SH-SY5Y (cell line): ENCODE data around the gene LIN52.

ENCODE experiments used
- GATA2 ChIP-seq: IDR thresholded peaks from 2 replicates; pipeline ENCODE4 v1.6.1; 2011; ENCODE audit warnings: mild to moderate bottlenecking, low read depth, low read length
- GATA3 ChIP-seq: IDR thresholded peaks from 2 replicates; pipeline ENCODE4 v1.6.1; 2011; ENCODE audit warnings: low read depth, mild to moderate bottlenecking, low read length, moderate library complexity

LIN52 gene

GRCh38 chr14:74142523-74142922, 57.8 kb downstream of the LIN52 start:
- no peak for TF ChIP-seq GATA3
- no peak for TF ChIP-seq GATA2

GRCh38 chr14:74144789-74145188, 60.0 kb downstream of the LIN52 start:
- TF ChIP-seq GATA3 (no peak), GATA2 (no peak)

DNA sequence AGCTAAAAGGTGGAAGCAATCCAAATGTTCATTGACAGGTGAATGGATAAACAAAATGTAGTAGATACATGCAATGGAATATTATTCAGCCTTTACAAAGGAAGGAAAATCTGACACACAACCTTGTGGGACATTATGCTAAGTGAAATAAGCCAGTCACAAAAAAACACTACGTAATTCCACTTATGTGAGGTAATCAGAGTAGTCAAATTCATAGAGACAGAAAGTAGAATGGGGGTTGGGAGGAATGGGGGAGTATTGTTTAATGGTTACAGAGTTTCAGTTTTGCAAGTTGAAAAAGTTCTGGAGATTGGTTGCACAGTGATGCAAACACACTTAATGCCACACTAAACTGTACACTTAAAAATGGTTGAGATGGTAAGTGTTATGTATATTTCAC, 62.8 kb downstream of the LIN52 start:
- TF ChIP-seq GATA2 = no peak
- TF ChIP-seq GATA3 = no peak

GRCh38 chr14:74148705-74149104, 63.9 kb downstream of the LIN52 start:
- TF ChIP-seq GATA2 = no peak
- TF ChIP-seq GATA3 = no peak

GRCh38 chr14:74155287-74155686, 70.5 kb downstream of the LIN52 start:
- TF ChIP-seq GATA3 (no peak), GATA2 (no peak)

- TF ChIP-seq GATA2 (no peak), GATA3 (no peak)
Measured at GRCh38 chr14:74155749-74156148, 71.0 kb downstream of the LIN52 start.

DNA sequence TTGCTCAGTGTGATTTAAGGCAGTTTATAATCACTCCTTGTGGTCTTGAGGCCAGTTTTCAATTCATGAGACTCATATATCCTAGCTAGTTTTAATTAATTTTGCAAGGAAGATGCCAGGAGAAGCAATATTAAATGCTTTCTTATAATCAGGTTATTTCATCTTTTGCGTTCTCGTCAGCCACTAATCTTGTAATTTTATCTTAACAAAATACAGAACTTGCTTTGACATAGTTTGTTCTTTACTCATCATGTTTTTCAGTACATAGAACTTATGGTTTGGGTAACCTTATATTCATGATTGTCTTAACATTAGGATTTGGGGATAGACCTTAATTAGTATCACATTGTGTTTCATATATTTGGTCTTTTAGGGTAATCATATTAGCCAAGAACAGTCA, 76.0 kb downstream of the LIN52 start:
- TF ChIP-seq GATA2 (no peak), GATA3 (no peak)

GRCh38 chr14:74161526-74162158, 76.9 kb downstream of the LIN52 start:
- TF ChIP-seq GATA2 (no peak), GATA3 (no peak)

- TF ChIP-seq GATA3 = no peak
Measured at GRCh38 chr14:74169906-74170305, 85.2 kb downstream of the LIN52 start.

DNA sequence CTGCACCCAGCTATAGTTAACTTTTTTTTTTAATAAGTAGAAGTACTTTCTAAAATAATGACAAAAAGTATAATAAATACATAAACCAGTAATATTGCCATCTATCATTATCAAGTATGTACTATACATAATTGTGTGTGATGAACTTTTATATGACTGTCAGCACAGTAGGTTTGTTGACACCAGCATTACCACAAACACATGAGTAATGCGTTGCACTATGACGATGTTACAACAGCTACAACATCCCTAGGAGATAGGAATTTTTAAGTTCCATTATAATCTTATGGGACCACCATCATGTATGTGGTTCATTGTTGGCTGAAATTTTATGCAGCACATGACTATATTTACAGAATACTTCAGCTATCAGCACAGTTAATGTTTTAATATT, 91.6 kb downstream of the LIN52 start:
- TF ChIP-seq GATA2 (no peak), GATA3 (no peak)

- TF ChIP-seq GATA2 = no peak
- no peak for TF ChIP-seq GATA3
Measured at GRCh38 chr14:74179856-74180255, 95.1 kb downstream of the LIN52 start.

- no peak for TF ChIP-seq GATA3
- TF ChIP-seq GATA2 = no peak
Measured at GRCh38 chr14:74190927-74191575, 106.3 kb downstream of the LIN52 start.

DNA sequence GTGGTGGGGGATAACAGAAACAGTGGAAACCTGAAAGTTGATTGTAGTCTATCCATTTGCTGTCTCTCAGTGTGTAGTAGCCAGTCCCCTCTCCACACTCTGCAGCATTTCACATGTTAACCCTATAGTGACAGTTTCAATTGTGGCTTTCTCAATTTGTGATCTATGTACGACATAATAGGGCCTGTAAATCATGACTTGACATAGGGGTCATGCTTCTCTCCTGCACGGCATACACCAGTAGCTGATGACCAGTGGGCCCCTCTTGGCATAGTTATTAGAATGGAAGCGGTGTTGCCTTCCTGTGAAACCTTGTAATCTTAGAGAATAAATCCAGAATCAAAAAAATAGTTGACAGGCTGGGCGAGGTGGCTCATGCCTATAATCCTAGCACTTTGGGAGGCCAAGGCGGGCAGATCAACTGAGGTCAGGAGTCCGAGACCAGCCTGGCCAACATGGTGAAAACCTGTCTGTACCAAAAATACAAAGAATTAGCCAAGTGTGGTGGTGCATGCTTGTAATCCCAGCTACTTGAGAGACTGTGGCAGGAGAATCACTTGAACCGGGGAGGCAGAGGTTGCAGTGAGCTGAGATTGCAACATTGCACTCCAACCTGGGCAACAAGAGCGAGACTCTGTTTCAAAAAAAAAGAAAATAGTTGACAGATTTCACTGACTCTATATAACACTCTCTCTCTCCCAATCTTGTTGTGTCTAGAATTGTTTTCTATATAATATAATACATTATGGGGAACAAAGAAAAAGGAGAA, 109.9 kb downstream of the LIN52 start:
- no peak for TF ChIP-seq GATA3
- no peak for TF ChIP-seq GATA2

DNA sequence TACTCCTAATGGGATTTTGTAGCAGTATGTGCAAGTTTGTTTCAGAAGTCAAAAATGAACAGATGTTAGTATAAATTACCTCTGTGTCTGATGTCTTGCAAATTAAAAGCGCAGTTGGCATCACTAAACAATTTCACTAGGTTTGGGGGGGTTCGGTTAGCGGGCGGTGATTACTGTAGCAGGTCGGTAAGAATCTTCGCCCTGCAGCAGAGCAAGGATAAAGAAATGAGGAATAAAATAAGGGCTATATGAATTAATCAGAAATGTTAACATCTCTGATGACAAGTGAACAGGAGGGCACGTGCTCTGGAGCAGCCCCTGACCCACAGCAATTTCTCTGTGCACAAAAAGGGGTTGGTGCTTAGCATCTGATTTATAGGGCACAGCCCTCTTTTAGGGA, 110.9 kb downstream of the LIN52 start:
- no peak for TF ChIP-seq GATA3
- TF ChIP-seq GATA2 = no peak

DNA sequence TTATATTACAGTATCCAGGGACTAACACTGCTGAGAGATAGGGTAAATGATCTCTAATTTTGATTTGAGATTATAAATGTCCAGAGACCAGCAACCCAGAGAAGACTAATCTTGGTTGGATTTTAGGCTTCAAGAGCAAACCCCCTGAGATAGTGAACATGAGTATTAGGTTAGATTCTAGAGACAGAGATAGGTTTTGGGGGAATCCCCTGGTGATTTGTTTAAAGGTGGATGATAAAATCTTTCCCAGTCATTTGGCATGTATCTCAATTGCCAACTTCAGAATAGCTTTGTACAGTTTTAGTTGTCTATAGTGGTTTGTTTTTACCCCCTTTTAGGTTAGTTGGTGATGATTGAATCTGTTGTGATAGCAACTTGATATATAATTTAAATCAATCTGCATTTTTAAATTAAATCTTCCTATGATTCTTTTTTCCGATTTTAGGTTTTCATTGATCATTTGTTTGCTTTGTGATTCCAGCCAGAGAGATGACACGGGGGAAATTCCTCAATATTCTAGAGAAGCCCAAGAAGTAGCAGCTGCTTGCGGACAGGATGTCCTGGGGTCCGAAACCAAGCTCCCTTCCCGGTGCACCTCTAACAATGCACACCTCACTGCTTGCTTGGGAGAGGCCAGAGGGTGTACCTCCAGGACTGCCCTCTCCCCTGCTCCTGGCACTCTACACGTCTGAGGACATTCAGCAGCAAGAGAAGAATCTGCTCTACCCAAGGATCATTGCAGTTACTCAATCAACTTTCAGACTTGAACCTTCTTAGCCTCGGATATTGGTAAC, 113.9 kb downstream of the LIN52 start:
- TF ChIP-seq GATA2 (no peak), GATA3 (no peak)
